NCI-H187 (cell line): ENCODE data around the gene TST.

Source experiments
- DNase-seq, 2 experiments: peaks; one replicate each; lab custom pipeline; 2025; lab: John Stamatoyannopoulos, UW

Gene TST

DNA sequence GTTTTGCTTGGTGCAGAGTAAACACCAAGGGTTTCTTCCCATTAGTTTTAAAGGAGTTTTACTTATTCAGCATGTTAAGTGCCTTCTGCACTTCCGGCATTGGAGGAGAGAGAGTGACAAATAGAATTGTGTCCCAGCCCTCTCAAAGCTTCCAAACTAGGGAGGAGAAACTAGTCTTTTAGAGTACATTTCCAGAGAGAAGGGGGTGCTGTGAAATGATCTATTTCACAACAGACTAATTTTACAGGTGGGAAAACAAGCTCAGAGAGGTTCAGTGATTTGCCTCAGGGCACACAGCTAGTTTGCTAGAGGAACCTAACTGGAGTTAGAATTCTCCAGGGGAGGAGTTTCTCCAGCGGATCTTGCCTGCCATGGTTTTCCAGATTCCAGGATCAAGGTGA is 12.9 kb upstream of the TST start:
- no peak for DNase-seq

DNA sequence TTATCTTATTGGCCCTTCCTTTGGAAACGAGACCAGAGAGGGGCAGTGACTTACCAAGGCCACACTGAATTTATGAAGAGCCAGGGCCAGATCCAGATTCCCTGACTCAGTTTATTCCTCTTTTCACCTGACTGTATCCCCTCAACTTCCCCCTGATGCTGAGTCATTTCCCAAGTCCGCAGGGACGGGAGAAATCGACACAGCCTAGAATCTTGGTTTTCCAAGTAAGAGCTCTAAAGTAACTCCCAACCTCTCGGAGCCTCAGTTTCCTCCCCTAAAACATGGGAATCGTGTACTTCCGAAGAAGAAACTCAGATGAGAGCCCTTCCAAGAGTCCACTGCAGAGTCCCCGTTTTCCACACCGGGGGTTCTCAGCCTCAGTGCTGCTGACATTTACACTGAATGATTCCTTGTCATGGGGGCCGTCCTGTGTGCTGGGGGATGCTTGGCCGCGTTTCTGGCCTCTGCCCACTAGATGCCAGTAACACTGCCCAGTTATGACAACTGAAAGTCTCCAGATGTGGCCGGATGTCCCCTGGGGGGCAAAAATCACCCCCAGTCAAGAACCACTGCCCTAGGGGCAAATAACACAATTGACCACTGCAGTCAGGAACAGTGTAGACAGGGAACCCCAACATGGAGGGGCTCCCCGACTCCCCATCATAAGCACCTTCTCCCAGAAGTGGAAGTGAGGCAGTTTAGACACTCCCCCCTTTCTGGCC is 11.5 kb upstream of the TST start:
- no peak for DNase-seq

DNA sequence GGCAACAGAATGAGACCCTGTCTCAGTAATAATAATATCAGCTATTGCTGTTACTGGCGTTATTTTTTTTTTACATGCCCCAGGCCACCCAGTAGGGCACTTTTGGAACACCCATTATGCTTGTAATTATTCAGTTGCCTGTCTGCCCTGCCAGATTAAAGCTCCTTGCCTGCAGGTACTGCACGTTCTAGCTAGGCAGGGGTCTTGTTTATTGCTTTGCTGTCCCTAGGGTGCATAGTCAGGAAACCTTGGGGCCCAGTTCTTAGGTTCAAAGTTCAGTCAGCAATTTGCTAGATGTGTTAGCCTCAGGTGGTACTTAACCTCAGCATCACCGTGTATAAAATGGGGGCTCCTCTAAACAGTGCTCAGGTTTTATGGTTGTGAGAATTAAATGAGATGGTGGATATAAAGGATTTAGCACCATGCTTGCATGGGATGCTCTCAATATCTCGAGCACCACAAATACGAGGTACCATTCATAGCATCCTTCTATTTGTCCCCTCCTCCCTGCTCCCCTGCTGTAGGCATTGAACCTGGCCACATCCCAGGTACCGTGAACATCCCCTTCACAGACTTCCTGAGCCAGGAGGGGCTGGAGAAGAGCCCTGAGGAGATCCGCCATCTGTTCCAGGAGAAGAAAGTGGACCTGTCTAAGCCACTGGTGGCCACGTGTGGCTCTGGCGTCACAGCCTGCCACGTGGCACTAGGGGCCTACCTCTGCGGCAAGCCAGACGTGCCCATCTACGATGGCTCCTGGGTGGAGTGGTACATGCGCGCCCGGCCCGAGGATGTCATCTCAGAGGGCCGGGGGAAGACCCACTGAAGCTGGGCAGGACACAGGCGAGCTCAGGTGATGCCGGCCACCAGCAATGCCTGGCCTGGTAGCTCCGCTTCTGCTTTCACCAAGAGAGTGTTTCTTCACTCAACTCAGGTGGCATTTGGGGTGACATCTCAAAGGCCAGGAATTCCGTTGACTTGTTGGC is 9.7 kb upstream of the TST start:
- no peak for DNase-seq

DNA sequence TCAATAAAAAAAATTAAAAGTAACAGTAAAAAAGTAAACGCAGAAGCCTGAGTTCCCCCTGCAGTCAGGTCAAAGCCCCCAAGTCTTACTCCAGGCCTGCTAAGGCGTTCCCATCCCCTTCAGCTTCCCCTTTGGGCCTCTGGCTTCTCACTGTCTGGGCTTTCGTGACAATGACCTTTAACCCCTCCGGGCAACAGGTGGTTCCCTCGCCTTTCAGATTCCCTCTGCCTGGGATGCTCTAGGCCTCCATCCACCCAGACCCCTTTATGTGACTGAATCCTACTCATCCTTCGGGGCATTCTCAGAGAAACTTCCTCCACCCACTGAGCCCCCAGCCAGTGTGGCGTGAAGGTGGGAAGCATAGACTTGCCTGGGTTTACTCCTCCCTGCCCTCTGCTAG is 8.3 kb upstream of the TST start:
- DNase-seq = no peak

DNA sequence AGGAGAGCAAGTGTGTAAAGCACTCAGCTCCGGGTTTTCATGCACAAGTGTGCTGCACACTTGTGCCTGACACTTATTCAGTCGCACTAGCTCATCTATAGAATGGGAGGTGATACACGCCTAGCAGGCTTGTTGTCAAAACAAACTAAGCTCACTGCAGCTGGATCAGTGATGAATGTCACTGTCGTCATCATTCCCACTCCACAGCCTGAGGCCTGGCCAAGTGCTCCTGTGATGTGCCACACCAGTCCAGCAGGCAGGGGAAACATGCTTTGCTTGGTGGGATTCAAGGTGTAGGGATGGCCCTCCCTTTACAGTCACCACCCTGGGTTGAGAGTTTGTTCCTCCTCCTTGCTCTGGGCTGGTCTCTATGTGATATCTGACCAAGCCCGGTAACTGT is 7.1 kb upstream of the TST start:
- DNase-seq = no peak

DNA sequence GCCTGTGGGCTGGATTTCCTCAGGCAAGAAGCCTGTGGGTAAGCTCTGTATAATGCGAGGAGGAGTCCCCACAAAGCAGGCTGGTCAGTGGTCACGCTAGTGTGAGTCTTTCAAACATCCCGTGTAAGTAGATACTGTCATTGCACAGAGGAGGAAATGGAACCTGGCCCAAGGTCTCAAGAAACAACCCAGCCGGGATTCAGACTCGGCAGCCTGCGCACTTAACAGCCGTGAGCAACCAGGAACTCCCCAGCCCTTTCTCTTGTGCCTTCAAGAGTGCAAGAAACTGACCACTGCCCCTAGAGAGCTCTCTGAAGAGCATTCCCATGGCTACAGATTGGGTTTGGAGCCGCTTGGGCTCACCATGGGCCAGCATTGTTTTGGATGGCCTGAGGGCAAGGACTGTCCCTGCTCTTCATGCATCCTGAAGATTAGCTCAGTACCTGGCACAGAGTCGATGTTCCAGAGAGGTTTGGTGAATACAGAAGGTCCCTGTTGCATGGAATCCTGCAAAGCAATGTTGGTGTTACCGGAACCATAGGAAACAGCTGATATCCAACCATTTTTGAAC is 6.3 kb upstream of the TST start:
- no peak for DNase-seq

DNA sequence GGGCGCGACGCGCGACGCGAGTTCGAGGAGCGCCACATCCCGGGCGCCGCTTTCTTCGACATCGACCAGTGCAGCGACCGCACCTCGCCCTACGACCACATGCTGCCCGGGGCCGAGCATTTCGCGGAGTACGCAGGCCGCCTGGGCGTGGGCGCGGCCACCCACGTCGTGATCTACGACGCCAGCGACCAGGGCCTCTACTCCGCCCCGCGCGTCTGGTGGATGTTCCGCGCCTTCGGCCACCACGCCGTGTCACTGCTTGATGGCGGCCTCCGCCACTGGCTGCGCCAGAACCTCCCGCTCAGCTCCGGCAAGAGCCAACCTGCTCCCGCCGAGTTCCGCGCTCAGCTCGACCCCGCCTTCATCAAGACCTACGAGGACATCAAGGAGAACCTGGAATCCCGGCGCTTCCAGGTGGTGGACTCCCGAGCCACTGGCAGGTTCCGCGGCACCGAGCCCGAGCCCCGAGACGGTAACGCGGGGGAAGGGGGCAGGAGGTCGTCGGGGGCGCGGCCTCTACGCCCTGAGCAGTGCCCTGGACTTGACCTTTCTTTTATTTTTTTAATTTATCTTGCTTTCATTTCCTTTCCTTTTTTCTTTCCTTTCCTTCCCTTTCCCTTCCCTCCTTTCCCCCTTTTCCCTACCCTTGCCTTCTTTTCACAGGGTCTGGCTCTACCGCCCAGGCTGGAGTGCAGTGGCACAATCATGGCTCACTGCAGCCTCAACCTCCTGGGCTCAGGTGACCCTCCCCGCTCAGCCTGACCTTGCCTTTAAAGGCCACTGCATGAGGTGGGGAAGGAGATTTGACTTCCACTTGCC is 5.3 kb upstream of the TST start:
- DNase-seq = no peak

DNA sequence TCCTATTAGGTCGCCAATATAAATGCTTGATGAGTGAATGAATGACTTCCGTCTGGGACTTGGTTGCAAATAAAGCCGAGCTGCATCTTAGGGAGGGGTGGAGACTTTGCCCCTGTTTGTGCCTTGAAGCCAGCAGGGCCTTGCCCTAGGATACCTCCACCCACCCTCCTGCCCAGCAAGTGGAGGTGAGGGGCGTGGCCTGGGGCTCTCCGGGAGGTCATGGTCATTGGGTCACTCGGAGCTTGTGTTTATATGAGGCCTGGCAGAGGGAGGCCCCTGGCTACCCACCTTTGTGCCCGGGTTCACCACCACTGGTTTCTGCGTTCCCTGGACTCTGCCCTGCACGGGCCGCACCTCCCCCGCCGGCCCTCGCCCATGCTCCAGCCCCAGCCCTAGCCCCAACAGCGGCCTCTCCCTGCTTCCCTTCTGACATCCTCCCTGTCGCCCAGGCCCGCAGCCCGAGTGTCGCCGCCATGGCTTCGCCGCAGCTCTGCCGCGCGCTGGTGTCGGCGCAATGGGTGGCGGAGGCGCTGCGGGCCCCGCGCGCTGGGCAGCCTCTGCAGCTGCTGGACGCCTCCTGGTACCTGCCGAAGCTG is 4.6 kb upstream of the TST start:
- DNase-seq = no peak

DNA sequence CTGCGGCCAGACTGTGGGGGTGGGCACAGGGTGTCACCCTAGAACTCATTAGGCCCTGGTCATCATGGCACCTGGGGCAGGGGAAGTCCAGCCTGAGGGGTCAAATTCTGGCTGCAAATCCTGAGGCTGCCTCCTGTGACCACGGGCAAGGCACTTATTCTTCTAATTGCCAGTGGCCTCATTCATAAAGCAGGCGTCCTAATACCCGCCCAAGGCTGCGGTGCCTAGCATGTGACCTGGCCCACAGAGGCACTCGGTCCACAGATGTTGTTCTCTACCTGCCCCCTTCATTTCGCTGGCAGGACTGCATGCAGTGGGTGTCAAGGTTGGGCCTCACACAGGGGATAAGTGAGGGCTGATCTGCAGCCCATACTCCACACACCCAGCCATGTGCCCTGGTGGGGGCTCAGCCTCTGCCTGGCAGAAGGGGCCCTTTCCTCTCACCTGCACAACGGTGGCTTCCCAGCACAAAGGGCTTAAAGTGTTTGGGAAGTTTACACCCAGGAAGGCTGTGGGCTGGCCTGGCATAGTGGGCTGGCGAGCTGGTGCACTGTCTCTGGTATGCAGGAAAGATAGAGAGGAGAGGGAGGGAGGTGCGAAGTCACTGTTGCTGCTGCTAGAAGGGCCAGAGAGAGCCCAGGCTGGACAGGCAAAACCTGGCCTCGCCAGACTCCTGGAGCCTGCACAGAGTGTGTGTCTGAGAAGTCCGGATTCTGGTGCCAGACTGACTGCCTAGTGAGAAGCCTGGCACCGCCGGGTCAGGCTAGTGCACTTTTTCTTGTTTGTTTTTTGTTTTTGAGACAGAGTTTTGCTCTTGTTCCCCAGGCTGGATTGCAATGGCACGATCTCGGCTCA is 3.5 kb upstream of the TST start:
- DNase-seq = no peak

DNA sequence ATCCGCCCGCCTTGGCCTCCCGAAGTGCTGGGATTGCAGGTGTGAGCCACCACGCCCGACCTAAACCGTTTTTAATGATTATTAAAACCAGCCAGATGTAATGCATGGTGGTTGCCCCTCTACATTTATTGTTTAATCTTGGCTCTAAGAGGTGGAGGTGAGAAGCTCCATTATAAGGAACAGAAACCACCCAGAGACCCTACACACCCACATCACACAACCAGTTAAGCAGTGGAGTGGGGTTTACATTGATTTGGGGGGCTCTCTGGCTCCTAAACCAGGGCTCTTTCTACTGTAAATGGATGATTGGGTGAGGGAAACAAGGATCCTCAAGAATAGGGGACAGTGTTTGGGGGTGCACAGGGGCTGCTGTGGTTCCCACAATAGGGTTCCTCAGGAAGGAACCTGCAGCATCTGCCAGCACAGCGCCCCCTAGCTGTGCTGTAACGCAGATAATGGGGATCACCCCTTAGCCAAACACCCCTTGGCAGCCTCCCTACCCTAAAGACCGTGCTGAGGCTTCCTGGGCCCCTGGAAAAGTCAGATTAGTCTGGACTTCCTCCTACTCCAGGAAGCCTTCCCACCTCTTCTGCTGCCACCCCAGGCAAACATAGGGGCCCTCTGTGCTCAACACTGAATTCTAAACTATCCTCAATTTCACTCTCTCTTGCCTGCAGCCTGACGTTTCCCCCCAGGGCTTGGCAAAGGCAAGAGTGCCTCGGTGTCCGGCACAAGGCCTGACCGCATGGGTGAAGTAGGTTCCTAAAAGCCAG is 2.6 kb upstream of the TST start:
- no peak for DNase-seq

DNA sequence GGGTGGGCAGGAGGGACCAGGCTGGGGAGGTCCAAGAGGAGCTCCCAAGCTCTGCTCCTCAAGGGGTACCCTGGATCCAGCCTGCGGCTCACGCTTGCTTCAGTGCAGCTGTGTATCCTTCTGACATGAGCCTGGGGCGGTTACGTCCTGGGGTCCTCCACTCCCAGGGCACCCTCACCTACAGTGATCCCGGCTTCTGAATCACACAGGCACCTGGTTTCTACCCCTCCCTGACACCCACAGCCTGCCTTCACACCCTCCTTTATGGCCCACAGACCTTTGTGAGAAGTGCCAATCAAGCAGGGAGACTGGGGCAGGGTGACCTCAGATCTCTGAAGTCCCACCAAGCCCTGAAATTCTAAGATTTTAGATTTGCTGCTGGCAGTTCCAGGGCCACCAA is 1.8 kb upstream of the TST start:
- no peak for DNase-seq

DNA sequence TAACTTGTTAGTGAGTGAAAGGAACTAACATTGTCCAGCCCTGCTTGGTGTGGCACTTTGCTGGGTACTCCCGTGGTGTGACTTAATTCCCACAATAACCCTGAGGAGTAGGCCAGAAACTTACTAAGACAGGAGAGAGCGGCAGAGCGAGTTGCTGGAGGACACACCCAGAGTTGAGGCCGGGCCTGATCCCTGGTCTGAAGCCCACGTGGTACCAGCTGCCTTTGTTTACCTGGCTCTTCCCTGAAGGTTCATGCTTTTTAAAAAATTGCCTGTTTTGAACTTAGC is 889 bp upstream of the TST start:
- DNase-seq = no peak

DNA sequence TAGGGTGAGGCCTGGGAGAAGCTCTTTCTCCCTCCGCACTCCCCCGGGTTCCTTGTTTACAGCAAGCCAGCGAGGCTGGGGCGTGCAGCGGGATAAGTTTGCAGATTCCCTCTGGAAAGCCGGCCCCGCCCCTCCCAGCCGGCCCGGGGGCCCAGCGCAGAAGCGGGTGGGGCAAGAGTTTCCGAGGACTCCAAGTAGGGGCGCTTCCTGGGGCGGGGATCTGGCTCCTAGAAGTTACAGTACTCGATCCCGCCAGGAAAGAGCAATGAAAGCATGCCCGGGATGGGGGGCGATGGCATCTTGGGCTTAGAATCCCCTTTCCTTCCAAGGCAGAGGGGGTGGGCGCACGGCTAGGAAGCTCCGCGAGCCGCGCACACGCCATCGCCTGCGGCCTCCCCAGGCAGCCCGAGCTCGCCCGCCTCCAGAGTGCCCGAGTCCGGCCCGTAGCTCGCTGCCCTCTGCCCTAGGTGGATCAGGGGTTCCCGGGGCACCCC is 385 bp downstream of the TST start:
- DNase-seq = no peak

DNA sequence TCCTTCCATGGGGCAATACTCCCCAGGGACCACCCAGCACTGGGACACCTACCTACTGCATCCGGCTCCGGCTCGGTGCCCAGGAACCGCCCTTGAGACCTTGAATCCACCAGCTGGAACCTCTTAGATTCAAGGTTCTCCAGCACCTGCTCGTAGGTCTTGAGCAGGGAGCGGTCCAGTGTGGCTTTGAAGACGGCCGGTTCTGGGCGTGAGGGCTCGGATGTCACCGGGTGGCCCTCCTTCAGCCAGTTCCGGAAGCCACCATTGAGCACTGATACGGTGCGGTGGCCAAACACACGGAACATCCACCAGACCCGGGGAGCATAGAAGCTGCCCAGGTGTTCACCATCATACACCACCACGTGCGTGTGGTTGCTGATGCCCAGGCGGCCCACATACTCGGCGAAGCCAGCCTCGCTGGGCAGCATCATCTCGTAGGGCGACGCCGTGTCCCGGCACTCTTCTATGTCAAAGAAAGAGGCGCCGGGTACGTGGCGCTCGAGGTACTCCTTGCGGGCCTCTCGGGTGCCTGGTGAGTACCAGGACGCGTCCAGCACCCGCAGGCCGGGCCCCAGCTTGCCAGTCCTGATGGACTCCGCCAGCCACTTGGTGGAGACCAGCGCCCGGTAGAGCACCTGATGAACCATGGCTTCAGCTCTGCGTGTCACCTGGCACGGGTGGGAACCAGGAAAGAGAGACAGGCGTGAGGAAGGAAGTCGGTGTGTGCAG is 997 bp downstream of the TST start:
- DNase-seq = no peak

DNA sequence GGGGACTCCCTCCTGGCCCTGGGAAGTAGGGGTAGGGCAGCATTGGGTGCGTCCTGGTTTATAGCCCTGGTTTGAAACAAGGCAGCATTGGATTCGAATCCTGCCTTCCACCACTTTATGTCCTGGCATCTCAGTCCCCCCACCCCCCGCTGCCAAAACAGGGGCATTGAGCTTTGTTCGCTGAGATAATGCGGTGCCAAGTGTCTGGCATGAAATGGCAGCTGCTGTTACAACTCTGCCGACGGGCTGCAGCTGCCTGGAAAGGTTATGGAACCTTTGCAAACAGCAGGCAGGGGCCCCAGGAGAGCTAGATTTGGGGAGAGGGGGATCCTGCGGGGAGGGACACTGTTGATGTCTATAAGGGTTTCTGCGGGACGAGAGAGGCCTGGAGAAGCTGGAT is 1.9 kb downstream of the TST start:
- no peak for DNase-seq

DNA sequence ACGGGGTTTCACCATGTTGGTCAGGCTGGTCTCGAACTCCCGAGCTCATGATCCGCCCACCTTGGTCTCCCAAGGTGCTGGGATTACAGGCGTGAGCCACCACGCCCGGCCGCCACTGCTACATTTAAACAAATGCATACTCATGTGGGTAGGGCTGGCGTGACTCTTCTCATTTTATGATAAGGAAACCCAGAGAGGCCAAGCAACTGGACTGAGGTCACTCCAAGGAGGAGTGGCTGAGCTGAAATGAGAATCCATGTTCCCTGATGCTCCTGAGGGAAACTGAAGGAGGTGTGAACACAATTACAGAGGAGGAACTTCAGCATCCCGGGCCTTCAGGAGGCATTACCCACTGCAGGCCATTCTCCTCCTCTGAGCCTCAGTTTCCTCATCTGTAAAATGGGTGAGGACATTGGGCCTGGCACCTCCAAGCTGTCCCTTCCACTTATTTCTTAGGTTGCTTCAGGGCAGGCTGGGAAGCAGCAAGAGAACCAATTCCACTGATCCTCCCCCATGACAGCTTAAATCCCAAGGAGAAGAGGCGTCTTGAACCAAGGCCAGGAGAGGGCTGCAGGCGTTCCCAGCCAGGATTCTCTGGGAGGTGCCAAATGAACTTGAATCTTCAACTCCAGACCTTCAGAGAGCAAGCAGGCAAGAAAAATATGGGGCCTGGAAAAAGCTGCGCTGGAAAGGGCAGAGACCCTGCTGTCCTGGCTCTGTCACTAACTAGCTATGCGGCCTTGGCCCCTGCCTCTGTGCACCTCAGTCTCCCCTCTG is 2.9 kb downstream of the TST start:
- DNase-seq = no peak

DNA sequence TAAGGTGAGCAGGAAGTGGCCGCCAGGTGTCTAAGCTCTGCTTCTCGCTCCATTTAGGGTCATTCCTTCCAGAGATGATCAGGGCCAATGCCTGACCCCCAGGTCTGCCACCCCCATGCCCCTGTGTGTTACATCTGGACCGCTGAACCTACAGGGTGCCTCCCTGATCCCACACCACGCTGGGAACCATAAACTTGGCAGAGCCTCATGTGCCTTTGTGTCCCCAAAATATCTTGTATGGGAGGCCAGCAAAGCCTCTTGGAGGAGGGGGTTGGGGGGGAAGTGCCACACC is 3.7 kb downstream of the TST start:
- DNase-seq = no peak

DNA sequence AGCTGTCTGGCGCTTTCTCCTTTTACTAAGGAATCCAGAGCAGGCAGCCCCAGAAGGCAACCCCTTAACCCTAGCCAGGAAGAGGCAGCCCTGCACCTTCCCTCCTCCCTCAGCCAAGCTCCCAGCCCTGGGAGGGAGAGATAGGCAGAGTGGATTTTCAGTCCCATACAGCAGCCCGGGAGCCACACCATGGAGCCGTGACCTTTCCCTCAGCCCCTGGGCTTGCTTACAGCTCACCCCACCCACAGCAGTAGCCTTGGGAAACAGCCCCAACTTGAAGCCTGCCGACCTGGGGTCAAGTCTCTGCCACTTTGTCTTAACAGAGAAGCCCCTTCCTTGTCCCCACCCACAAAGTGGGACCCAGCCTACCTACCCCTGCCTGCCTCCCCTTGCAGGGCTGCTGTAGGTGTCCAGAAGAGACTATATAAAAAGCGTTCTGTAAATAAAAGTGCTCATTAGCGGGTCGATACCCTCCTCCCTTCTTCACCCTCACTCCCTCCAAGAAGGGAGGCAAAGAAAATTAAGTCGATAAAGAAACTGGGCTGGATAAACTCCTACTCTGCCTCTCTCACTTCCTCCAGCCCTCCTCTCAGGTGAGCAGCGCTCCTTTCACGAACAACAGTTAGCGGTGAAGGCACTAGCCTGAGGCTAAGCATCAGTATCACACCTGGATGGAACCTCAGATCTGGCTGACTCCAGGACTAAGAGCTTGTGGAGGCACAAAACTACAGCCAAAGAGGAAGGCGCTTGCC is 4.2 kb downstream of the TST start:
- DNase-seq = no peak
